Smooth muscle cell of trachea (primary cell): ENCODE data around the gene ARHGEF26. TPM values are rescaled to one million over a fixed set of nuclear protein-coding genes. Genes with fewer than 3 reads are reported as not detected.

Source experiments
- total RNA-seq: library from RNA; depleted of rRNA; stranded (reverse); fragments of >200 nt; gene quantifications from 2 replicates; pipeline ENCODE4 v1.2.1, GENCODE V29; 2014

Gene ARHGEF26
- 0.99 and 1.6 TPM in 2 replicates for total RNA-seq

GRCh38 chr3:154120961-154121700 is at the start of gene ARHGEF26:
TSS of gene ARHGEF26 (plus strand) at chr3:154121390. CDS start at chr3:154121993, 603 bp downstream.

Other genes starting within 250 kb of the ARHGEF26 start
- gene DHX36, start 203.1 kb downstream of the ARHGEF26 start, total RNA-seq, result 43.3 and 65.5 TPM in 2 replicates